Breast epithelium (tissue), 4 donors: ENCODE data around the gene XDH. TPM values are rescaled to one million over a fixed set of nuclear protein-coding genes. Genes with fewer than 3 reads are reported as not detected.

Source experiments
- DNase-seq, 2 donors: peaks; one replicate each; pipeline ENCODE4 v3.0.0-alpha.2; 2019; ENCODE audit warnings: low spot score in 2 of 2
- H3K27ac ChIP-seq, 2 donors: fragments of 200-600 bp; sonication (generic) in 1 of 2; one replicate each; pipeline ENCODE4 v1.5.1; 2016 to 2019; ENCODE audit warnings: mild to moderate bottlenecking in 1 of 2
- H3K27me3 ChIP-seq, 2 donors: fragments of 200-600 bp; sonication (generic) in 1 of 2; one replicate each; pipeline versions ENCODE4 v1.5.1 to v1.6.0; 2017 to 2019; ENCODE audit warnings: control low read depth in 1 of 2, mild to moderate bottlenecking in 1 of 2
- H3K36me3 ChIP-seq: fragments of 200-600 bp; one replicate; pipeline ENCODE4 v1.5.1; 2019
- H3K4me1 ChIP-seq, 2 donors: fragments of 200-600 bp; sonication (generic); one replicate each; pipeline ENCODE4 v1.5.1; 2016 to 2019; ENCODE audit warnings: control low read depth in 1 of 2
- H3K4me3 ChIP-seq, 3 donors: fragments of 200-600 bp; sonication (generic); 1 replicate in 2 of 3; 2 replicates in 1 of 3; pipeline ENCODE4 v1.5.1; 2016 to 2019; ENCODE audit warnings: mild to moderate bottlenecking in 3 of 3, moderate library complexity in 2 of 3
- H3K9me3 ChIP-seq, 2 donors: fragments of 200-600 bp; sonication (generic) in 1 of 2; one replicate each; pipeline ENCODE4 v1.5.1; 2016 to 2019; ENCODE audit warnings: control low read depth in 1 of 2
- POLR2A ChIP-seq: fragments of 450-650 bp; IDR thresholded peaks from one replicate; pipeline ENCODE4 v1.6.1; 2016; ENCODE audit warnings: antibody characterized with exemption, mild to moderate bottlenecking, moderate library complexity
- POLR2AphosphoS5 ChIP-seq, 3 donors: sonication (generic); formaldehyde crosslinking; IDR thresholded peaks; one replicate each; pipeline ENCODE4 v1.6.1; 2017; ENCODE audit warnings: antibody characterized with exemption in 3 of 3
- intact Hi-C: fragments of 100-400 bp; cut with DNase I; formaldehyde crosslinking; loops from one replicate; pipeline ENCODE4 v1.15.1; 2023; ENCODE audit warnings: low total_unique reads
- total RNA-seq, 3 donors: library from RNA; depleted of rRNA; stranded (reverse); fragments of >200 nt; gene quantifications; one replicate each; pipeline ENCODE4 v1.1.0, GENCODE V29; 2016
- TF ChIP-seq, protein P1 (sequence below), 3 donors: fragments of 450-650 bp; IDR thresholded peaks; one replicate each; pipeline ENCODE4 v1.5.1; 2016 to 2017; ENCODE audit warnings: antibody characterized with exemption in 3 of 3, mild to moderate bottlenecking in 3 of 3, moderate library complexity in 3 of 3

The XDH gene
- total RNA-seq, 3 donors from 2014 or later = 0.16 to 6.9 (median 1.3) TPM

GRCh38 chr2:31317396-31317795 is 97.1 kb downstream of the XDH start:
- intact Hi-C loops = no loop called here
- no peaks in the 10 kb centered on the region for H3K9me3 ChIP-seq
- no peaks in the 10 kb centered on the region for H3K36me3 ChIP-seq
- DNase-seq = no peak
- no peak overlapping the region for H3K27ac ChIP-seq
- no peak overlapping the region for H3K4me3 ChIP-seq
- H3K4me1 ChIP-seq = no peaks in the 10 kb centered on the region
- TF ChIP-seq POLR2A (no peak), POLR2AphosphoS5 (IDR thresholded peaks at IDR 0.05) (no peak)
- TF ChIP-seq, protein P1, sequence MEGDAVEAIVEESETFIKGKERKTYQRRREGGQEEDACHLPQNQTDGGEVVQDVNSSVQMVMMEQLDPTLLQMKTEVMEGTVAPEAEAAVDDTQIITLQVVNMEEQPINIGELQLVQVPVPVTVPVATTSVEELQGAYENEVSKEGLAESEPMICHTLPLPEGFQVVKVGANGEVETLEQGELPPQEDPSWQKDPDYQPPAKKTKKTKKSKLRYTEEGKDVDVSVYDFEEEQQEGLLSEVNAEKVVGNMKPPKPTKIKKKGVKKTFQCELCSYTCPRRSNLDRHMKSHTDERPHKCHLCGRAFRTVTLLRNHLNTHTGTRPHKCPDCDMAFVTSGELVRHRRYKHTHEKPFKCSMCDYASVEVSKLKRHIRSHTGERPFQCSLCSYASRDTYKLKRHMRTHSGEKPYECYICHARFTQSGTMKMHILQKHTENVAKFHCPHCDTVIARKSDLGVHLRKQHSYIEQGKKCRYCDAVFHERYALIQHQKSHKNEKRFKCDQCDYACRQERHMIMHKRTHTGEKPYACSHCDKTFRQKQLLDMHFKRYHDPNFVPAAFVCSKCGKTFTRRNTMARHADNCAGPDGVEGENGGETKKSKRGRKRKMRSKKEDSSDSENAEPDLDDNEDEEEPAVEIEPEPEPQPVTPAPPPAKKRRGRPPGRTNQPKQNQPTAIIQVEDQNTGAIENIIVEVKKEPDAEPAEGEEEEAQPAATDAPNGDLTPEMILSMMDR (IDR thresholded peaks at IDR 0.05) = no peak
- H3K27me3 ChIP-seq = no peaks in the 10 kb centered on the region

DNA sequence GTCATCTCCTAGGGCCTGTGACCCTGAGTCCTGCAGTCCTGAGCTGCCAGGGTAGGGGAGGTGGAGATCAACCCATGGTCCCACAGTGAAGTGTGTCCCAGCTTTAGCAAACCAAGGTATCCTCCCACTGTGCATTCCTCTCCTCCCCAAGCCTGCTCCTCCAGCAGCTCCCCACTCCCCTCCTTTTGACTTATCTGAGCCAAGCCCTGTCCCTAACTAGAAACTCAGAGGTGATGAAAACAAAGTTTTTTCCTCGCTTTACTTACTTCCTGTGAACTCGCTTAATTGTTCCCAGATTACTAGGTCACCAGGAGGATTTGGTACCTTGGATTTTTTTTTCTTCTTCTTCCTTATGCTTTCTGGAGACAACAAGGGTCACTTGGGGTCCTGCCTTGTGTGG is 99.8 kb downstream of the XDH start:
- Histone ChIP-seq H3K27me3 (no peaks in the 10 kb centered on the region), H3K4me1 (no peaks in the 10 kb centered on the region)
- TF ChIP-seq, protein P1 (IDR thresholded peaks at IDR 0.05) = no peak
- TF ChIP-seq POLR2A = no peak
- no peak for TF ChIP-seq POLR2AphosphoS5 (IDR thresholded peaks at IDR 0.05)

GRCh38 chr2:31312898-31313297 is 101.6 kb downstream of the XDH start:
- Histone ChIP-seq H3K27me3 (no peaks in the 10 kb centered on the region), H3K9me3 (no peaks in the 10 kb centered on the region), H3K27ac (no peak overlapping the region), H3K36me3 (no peaks in the 10 kb centered on the region), H3K4me3 (no peak overlapping the region), H3K4me1 (no peaks in the 10 kb centered on the region)
- no peak for DNase-seq
- TF ChIP-seq POLR2AphosphoS5 (IDR thresholded peaks at IDR 0.05) (no peak), POLR2A (no peak)
- TF ChIP-seq, protein P1 (IDR thresholded peaks at IDR 0.05) = no peak
- intact Hi-C loops = no loop called here

More for the DNA sequence above, 99.8 kb downstream of the XDH start:
- DNase-seq = no peak
- intact Hi-C loops = no loop called here
- no peak overlapping the region for H3K27ac ChIP-seq
- no peaks in the 10 kb centered on the region for H3K36me3 ChIP-seq
- no peak overlapping the region for H3K4me3 ChIP-seq
- no peaks in the 10 kb centered on the region for H3K9me3 ChIP-seq

GRCh38 chr2:31304816-31305215 is 109.7 kb downstream of the XDH start:
- intact Hi-C loops = no loop called here
- no peak for DNase-seq
- Histone ChIP-seq H3K36me3 (no peaks in the 10 kb centered on the region), H3K9me3 (no peaks in the 10 kb centered on the region), H3K27me3 (no peaks in the 10 kb centered on the region), H3K4me1 (peaks cover 0 to 7% of the 10 kb centered on the region in 2 donors), H3K27ac (peak overlapping the region; percentile 32 to 82), H3K4me3 (no peak overlapping the region)
- TF ChIP-seq, protein P1 (IDR thresholded peaks at IDR 0.05) = no peak
- TF ChIP-seq POLR2AphosphoS5 (IDR thresholded peaks at IDR 0.05) (no peak), POLR2A (no peak)

DNA sequence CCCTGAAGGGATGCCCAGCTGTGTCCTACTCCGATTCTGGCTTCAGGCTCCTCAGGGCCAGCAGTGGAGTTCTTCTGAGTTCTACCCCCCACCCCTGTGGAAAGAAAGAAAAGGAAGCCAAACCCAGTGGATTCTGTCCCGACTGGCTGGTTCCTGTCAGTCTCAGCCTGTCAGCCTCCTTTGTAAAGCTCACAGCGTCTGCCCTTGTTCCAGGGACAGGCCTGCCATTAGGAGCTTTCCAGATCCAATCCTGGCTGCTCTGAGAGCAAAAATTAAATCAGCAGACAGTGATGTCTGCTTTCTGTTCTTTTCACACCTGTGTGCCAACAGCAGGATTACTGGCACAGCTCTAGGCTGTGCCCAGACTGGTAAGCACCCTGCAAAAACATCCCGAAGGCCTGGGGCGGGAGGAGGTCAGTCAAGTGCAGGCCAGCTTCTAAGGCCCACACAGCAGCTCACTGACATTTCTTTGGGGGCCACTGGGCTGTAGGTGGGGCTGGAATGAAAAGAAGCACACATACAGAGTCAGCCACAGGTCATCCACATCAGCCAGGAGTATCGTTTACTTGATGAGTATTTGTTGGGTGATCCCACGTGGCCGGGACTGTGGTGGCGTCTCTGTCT is 111.5 kb downstream of the XDH start:
- peak in 1 of 2 donors; percentile 93 for DNase-seq
- Histone ChIP-seq H3K36me3 (no peaks in the 10 kb centered on the region), H3K4me1 (peaks cover 0 to 7% of the 10 kb centered on the region in 2 donors), H3K4me3 (no peak overlapping the region), H3K27ac (peak overlapping the region; percentile 81 to 82), H3K9me3 (no peaks in the 10 kb centered on the region), H3K27me3 (no peaks in the 10 kb centered on the region)
- intact Hi-C loops = no loop called here
- peak in 1 of 3 donors; percentile 49 for TF ChIP-seq POLR2AphosphoS5 (IDR thresholded peaks at IDR 0.05)
- TF ChIP-seq, protein P1 (IDR thresholded peaks at IDR 0.05) = no peak
